HCT116 (cell line): ENCODE results near the gene SLC30A7. TPM values are rescaled to one million over a fixed set of nuclear protein-coding genes. Genes with fewer than 3 reads are reported as not detected.
"Not testable (repeated sequence)": the region's sequence is repeated elsewhere in the genome, so short reads cannot be mapped to it uniquely, and the experiment has no call there.

ENCODE experiments used
- ATAC-seq: fragments of 200-7000 bp; cut with Tn5 transposase; 2 replicates; pipeline ENCODE4 v1.9.1; 2020; ENCODE audit warnings: mild to moderate bottlenecking, moderate library complexity
- BruUV-seq: library from RNA; stranded (reverse); fragments of 400-500 nt; replicated peaks from 2 replicates; lab custom pipeline; 2021; lab: Mats Ljungman, UMichigan
- CTCF ChIA-PET: fragments of 300-600 bp; sonication (Branson Sonifier 250); formaldehyde crosslinking; loops from one replicate; lab custom pipeline; 2021; ENCODE audit warnings: antibody characterized with exemption; lab: Charles Lee
- POLR2A ChIA-PET: fragments of 300-600, 350-600 bp; sonication (Branson Sonifier 250); formaldehyde crosslinking; loops from one replicate; lab custom pipeline; 2021; ENCODE audit warnings: antibody characterized with exemption; lab: Charles Lee
- RAD21 ChIA-PET, 2 experiments: fragments of 300-600 bp; sonication (Branson Sonifier 250); formaldehyde crosslinking; loops; one replicate each; lab custom pipeline; 2023; ENCODE audit warnings: low total read pairs in 2 of 2; ENCODE audit not compliant: uncharacterized antibody in 2 of 2, unreplicated experiment in 2 of 2, low non-redundant PET in 1 of 2; lab: Charles Lee
- DNase-seq: peaks from one replicate; pipeline ENCODE4 v3.0.0-alpha.2; 2010; ENCODE audit warnings: low read depth, low spot score
- H2AFZ ChIP-seq: fragments of 200-600 bp; shearing (Covaris generic), sonication (generic); 2 replicates; pipeline ENCODE4 v1.6.1; 2017; ENCODE audit warnings: low read depth, mixed run types, mixed read lengths, antibody characterized with exemption, low read length; ENCODE audit not compliant: poor library complexity, severe bottlenecking
- H3K27ac ChIP-seq: 2 replicates; pipeline ENCODE4 v1.5.1; 2012; ENCODE audit warnings: low read depth, low read length
- H3K27me3 ChIP-seq: fragments of 200-600 bp; sonication (generic); 2 replicates; pipeline ENCODE4 v1.6.1; 2016; ENCODE audit warnings: mixed run types, low read length, mixed read lengths; ENCODE audit not compliant: insufficient read depth
- H3K36me3 ChIP-seq, 2 experiments: fragments of 200-500 bp in 1 of 2; fragments of 200-600 bp in 1 of 2; sonication (Bioruptor generic) in 1 of 2; sonication (generic) in 1 of 2; 2 replicates each; pipeline versions ENCODE4 v1.5.1 to v1.6.1; 2014 to 2016; ENCODE audit warnings: low read length in 2 of 2, inconsistent platforms in 1 of 2, mixed read lengths in 1 of 2, mixed run types in 1 of 2; ENCODE audit not compliant: insufficient read depth in 2 of 2, control insufficient read depth in 1 of 2
- H3K4me1 ChIP-seq, 2 experiments: fragments of 200-600 bp in 1 of 2; sonication (generic) in 1 of 2; 2 replicates each; pipeline versions ENCODE4 v1.5.1 to v1.6.1; 2012 to 2017; ENCODE audit warnings: low read length in 2 of 2, inconsistent platforms in 1 of 2, mild to moderate bottlenecking in 1 of 2, mixed read lengths in 1 of 2, mixed run types in 1 of 2, moderate library complexity in 1 of 2; ENCODE audit not compliant: insufficient read depth in 2 of 2, control insufficient read depth in 1 of 2
- H3K4me2 ChIP-seq: fragments of 200-600 bp; sonication (generic); 2 replicates; pipeline ENCODE4 v1.6.1; 2017; ENCODE audit warnings: mixed run types, low read length, mixed read lengths
- H3K4me3 ChIP-seq, 2 experiments: fragments of 200-600 bp in 1 of 2; sonication (generic) in 1 of 2; replicated peaks in 1 of 2; 2 replicates each; pipeline ENCODE4 v1.5.1; 2011 to 2016; ENCODE audit warnings: low read length in 2 of 2, control low read depth in 1 of 2, low read depth in 1 of 2, mild to moderate bottlenecking in 1 of 2, mixed read lengths in 1 of 2, mixed run types in 1 of 2
- H3K79me2 ChIP-seq: fragments of 200-600 bp; sonication (generic); 2 replicates; pipeline ENCODE4 v1.6.1; 2017; ENCODE audit warnings: mild to moderate bottlenecking, mixed run types, low read length, moderate library complexity, mixed read lengths; ENCODE audit not compliant: insufficient read depth
- H3K9ac ChIP-seq: fragments of 200-600 bp; sonication (generic); 2 replicates; pipeline ENCODE4 v1.6.1; 2016; ENCODE audit warnings: low read length, mixed read lengths
- H3K9me2 ChIP-seq: fragments of 200-600 bp; sonication (generic), shearing (Covaris generic); 2 replicates; pipeline ENCODE4 v1.6.1; 2017; ENCODE audit warnings: mixed run types, mild to moderate bottlenecking, moderate library complexity; ENCODE audit not compliant: insufficient read depth
- H3K9me3 ChIP-seq, 2 experiments: fragments of 200-500 bp in 1 of 2; fragments of 200-600 bp in 1 of 2; sonication (Bioruptor generic) in 1 of 2; sonication (generic) in 1 of 2; 2 replicates each; pipeline ENCODE4 v1.6.1; 2014 to 2017; ENCODE audit warnings: low read length in 2 of 2, mixed read lengths in 2 of 2, inconsistent platforms in 1 of 2, low read depth in 1 of 2, mild to moderate bottlenecking in 1 of 2, mixed run types in 1 of 2, moderate library complexity in 1 of 2; ENCODE audit not compliant: control insufficient read depth in 1 of 2, insufficient read depth in 1 of 2
- H4K20me1 ChIP-seq: fragments of 200-600 bp; sonication (generic), shearing (Covaris generic); 2 replicates; pipeline ENCODE4 v1.6.1; 2017; ENCODE audit warnings: mixed run types, mild to moderate bottlenecking, moderate library complexity; ENCODE audit not compliant: insufficient read depth
- CBX3 ChIP-seq: IDR thresholded peaks from 2 replicates; pipeline ENCODE4 v1.6.1; 2012; ENCODE audit warnings: low read depth
- CTCF ChIP-seq, 3 experiments: fragments of 200-600 bp in 1 of 3; sonication (generic) in 1 of 3; IDR thresholded peaks in 2 of 3; conservative IDR thresholded peaks in 1 of 3; 2 replicates each; pipeline ENCODE4 v1.5.1; 2012 to 2017; ENCODE audit warnings: low read depth in 2 of 3, low read length in 2 of 3, antibody characterized with exemption in 1 of 3, borderline replicate concordance in 1 of 3, control low read depth in 1 of 3, mild to moderate bottlenecking in 1 of 3, mixed read lengths in 1 of 3, mixed run types in 1 of 3, moderate library complexity in 1 of 3; ENCODE audit not compliant: insufficient read depth in 1 of 3
- EZH2 ChIP-seq: fragments of 200-600 bp; sonication (generic); IDR thresholded peaks from 2 replicates; pipeline ENCODE4 v1.6.1; 2017; ENCODE audit warnings: antibody characterized with exemption, mixed run types
- FOSL1 ChIP-seq: IDR thresholded peaks from 2 replicates; pipeline ENCODE4 v1.6.1; 2012; ENCODE audit warnings: low read depth
- POLR2AphosphoS5 ChIP-seq: IDR thresholded peaks from 2 replicates; pipeline ENCODE4 v1.6.1; 2011; ENCODE audit warnings: mild to moderate bottlenecking, low read depth, low read length, moderate library complexity
- SIN3A ChIP-seq: IDR thresholded peaks from 2 replicates; pipeline ENCODE4 v1.6.1; 2012; ENCODE audit warnings: low read depth
- TCF7L2 ChIP-seq: IDR thresholded peaks from 2 replicates; pipeline ENCODE4 v1.7.0; 2011; ENCODE audit warnings: borderline replicate concordance, inconsistent platforms; ENCODE audit not compliant: insufficient read depth, insufficient read length; ENCODE audit errors: extremely low read depth
- YY1 ChIP-seq: IDR thresholded peaks from 2 replicates; pipeline ENCODE4 v1.6.1; 2011; ENCODE audit warnings: low read length, low read depth, moderate library complexity, mild to moderate bottlenecking; ENCODE audit not compliant: insufficient replicate concordance; ENCODE audit errors: extremely low read depth
- ZFX ChIP-seq: fragments of 450-650 bp; IDR thresholded peaks from 2 replicates; pipeline ENCODE4 v1.6.1; 2017
- intact Hi-C: fragments of 100-400 bp; cut with micrococcal nuclease; formaldehyde crosslinking; loops from 2 replicates; pipeline ENCODE4 v1.10.0; 2022
- total RNA-seq: library from RNA; stranded (reverse); gene quantifications from one replicate; pipeline ENCODE4 v1.2.1, GENCODE V29; 2021; ENCODE audit not compliant: unreplicated experiment
- TF ChIP-seq, protein P1 (sequence below): IDR thresholded peaks from 2 replicates; pipeline ENCODE4 v1.6.1; 2011; ENCODE audit warnings: mild to moderate bottlenecking, low read length, moderate library complexity; ENCODE audit not compliant: insufficient replicate concordance; ENCODE audit errors: extremely low read depth
- TF ChIP-seq, protein P2 (sequence below): IDR thresholded peaks from 2 replicates; pipeline ENCODE4 v1.6.1; 2012

SLC30A7 gene
- total RNA-seq, 1 experiment from 2014 or later: 23.3 TPM

DNA sequence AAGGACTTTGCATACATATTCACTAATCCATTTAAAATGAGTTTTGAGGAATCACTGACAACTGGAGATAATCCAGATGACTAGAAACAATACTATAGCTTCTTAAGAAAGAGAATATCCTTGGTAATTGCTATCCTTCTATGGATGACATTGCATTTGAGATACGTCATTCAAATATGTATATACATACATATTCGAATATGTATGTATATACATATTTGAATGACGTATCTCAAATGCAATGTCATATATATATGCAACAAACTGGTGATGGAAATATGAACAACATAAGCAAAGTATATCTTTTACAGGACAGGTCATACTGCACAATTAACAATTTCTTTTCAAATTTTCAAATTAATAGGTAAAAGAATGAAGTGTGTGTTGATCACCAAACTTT is 42.9 kb upstream of the SLC30A7 start:
- no peak overlapping the region for H3K27ac ChIP-seq
- H3K4me1 ChIP-seq: no peaks in the 10 kb centered on the region
- BruUV-seq: no TSS peak
- H3K9me2 ChIP-seq: no peaks in the 10 kb centered on the region
- DNase-seq (no peak), ATAC-seq (no peak)
- intact Hi-C loops: no loop called here
- H4K20me1 ChIP-seq: no peaks in the 10 kb centered on the region
- no peaks in the 10 kb centered on the region for H3K36me3 ChIP-seq
- no peaks in the 10 kb centered on the region for H3K9me3 ChIP-seq
- no peak overlapping the region for H2AFZ ChIP-seq
- ChIA-PET RAD21 (no interaction called here), CTCF (interaction anchor here (1.5 kb wide), 1 partner anchor 16 kb away, joined by 3 read pairs; no protein-coding TSS in a partner anchor), POLR2A (no interaction called here)
- no peaks in the 10 kb centered on the region for H3K79me2 ChIP-seq
- H3K4me2 ChIP-seq: no peak overlapping the region
- TF ChIP-seq FOSL1 (no peak), EZH2 (no peak), POLR2AphosphoS5 (no peak), TCF7L2 (no peak), SIN3A (no peak), ZFX (no peak), CTCF (IDR thresholded peaks at IDR 0.05 in 2 of 3, conservative IDR thresholded peaks at IDR 0.05 in 1 of 3; ENCODE audit: borderline replicate concordance in 1 of 3, insufficient read depth in 1 of 3, low read depth in 2 of 3, low read length in 2 of 3) (no peak), CBX3 (no peak), YY1 (no peak)
- TF ChIP-seq, protein P1, sequence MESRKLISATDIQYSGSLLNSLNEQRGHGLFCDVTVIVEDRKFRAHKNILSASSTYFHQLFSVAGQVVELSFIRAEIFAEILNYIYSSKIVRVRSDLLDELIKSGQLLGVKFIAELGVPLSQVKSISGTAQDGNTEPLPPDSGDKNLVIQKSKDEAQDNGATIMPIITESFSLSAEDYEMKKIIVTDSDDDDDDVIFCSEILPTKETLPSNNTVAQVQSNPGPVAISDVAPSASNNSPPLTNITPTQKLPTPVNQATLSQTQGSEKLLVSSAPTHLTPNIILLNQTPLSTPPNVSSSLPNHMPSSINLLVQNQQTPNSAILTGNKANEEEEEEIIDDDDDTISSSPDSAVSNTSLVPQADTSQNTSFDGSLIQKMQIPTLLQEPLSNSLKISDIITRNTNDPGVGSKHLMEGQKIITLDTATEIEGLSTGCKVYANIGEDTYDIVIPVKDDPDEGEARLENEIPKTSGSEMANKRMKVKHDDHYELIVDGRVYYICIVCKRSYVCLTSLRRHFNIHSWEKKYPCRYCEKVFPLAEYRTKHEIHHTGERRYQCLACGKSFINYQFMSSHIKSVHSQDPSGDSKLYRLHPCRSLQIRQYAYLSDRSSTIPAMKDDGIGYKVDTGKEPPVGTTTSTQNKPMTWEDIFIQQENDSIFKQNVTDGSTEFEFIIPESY: no peak
- TF ChIP-seq, protein P2, sequence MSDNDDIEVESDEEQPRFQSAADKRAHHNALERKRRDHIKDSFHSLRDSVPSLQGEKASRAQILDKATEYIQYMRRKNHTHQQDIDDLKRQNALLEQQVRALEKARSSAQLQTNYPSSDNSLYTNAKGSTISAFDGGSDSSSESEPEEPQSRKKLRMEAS: no peak
- H3K27me3 ChIP-seq: no peaks in the 10 kb centered on the region
- no peak overlapping the region for H3K9ac ChIP-seq
- H3K4me3 ChIP-seq: no peak overlapping the region

DNA sequence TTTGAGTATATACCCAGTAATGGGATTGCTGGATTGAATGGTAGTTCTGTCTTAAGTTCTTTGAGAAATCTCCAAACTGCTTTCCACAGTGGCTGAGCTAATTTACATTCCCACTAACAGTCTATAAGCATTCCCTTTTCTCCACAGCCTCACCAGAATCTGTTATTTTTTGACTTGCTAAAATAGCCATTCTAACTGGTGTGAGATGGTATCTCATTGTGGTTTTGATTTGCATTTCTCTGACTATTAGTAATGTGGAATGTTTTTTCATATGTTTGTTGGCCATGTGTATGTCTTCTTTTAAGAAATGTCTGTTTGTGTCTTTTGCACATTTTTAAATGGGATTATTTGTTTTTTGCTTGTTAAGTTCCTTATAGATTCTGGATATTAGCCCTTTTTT is 40.8 kb upstream of the SLC30A7 start:
- H3K4me3 ChIP-seq, H4K20me1 ChIP-seq, H3K9me2 ChIP-seq, H2AFZ ChIP-seq, ATAC-seq, BruUV-seq, H3K79me2 ChIP-seq, H3K36me3 ChIP-seq, intact Hi-C loops, RAD21 ChIA-PET, H3K9ac ChIP-seq, H3K9me3 ChIP-seq, POLR2A ChIA-PET, DNase-seq, H3K27me3 ChIP-seq, H3K4me2 ChIP-seq, H3K27ac ChIP-seq, H3K4me1 ChIP-seq: not testable (repeated sequence)
- CTCF ChIA-PET: interaction anchor here (0.7 kb wide), 1 partner anchor 398 kb away, joined by 3 read pairs; no protein-coding TSS in a partner anchor
